DMS153 treated with DMSO at 0.1 percent for 48 hours (cell line): Measurements from ENCODE around the gene ACAN.

ENCODE experiments used
- DNase-seq: peaks from one replicate; lab custom pipeline; 2025; ENCODE audit not compliant: unreplicated experiment; lab: John Stamatoyannopoulos, UW

ACAN gene

GRCh38 chr15:88803241-88803919, at the start of gene ACAN:
TSS of gene ACAN (plus strand) at chr15:88803436. CDS start at chr15:88836207, 32,771 bp downstream.
- no peak for DNase-seq

GRCh38 chr15:88756521-88756920, 46.7 kb upstream of the ACAN start:
- DNase-seq = no peak

- no peak for DNase-seq
Observed at GRCh38 chr15:88756921-88757320, 46.3 kb upstream of the ACAN start.

- no peak for DNase-seq
Observed at GRCh38 chr15:88759872-88760271, 43.4 kb upstream of the ACAN start.

- DNase-seq = no peak
Observed at GRCh38 chr15:88764448-88764847, 38.8 kb upstream of the ACAN start.

- DNase-seq = no peak
Observed at GRCh38 chr15:88765212-88765611, 38.0 kb upstream of the ACAN start.

GRCh38 chr15:88769161-88769971, 33.9 kb upstream of the ACAN start:
- DNase-seq = no peak

- DNase-seq = no peak
Observed at GRCh38 chr15:88775776-88776175, 27.5 kb upstream of the ACAN start.

GRCh38 chr15:88776646-88777045, 26.6 kb upstream of the ACAN start:
- no peak for DNase-seq

GRCh38 chr15:88779944-88780343, 23.3 kb upstream of the ACAN start:
- no peak for DNase-seq

- no peak for DNase-seq
Observed at GRCh38 chr15:88782465-88782864, 20.8 kb upstream of the ACAN start.

GRCh38 chr15:88785217-88785616, 18.0 kb upstream of the ACAN start:
- no peak for DNase-seq

GRCh38 chr15:88788036-88788435, 15.2 kb upstream of the ACAN start:
- no peak for DNase-seq

GRCh38 chr15:88788816-88789215, 14.4 kb upstream of the ACAN start:
- DNase-seq = no peak

- no peak for DNase-seq
Observed at GRCh38 chr15:88790486-88790885, 12.8 kb upstream of the ACAN start.

GRCh38 chr15:88791637-88792036, 11.6 kb upstream of the ACAN start:
- no peak for DNase-seq

- no peak for DNase-seq
Observed at GRCh38 chr15:88792342-88793282, 10.6 kb upstream of the ACAN start.

- no peak for DNase-seq
Observed at GRCh38 chr15:88794001-88794400, 9.2 kb upstream of the ACAN start.

- no peak for DNase-seq
Observed at GRCh38 chr15:88797663-88798339, 5.4 kb upstream of the ACAN start.

- DNase-seq = no peak
Observed at GRCh38 chr15:88799341-88799740, 3.9 kb upstream of the ACAN start.

- no peak for DNase-seq
Observed at GRCh38 chr15:88800026-88800425, 3.2 kb upstream of the ACAN start.
